Chondrocyte (in vitro differentiated cells): ENCODE results near the gene SCLY. TPM values are rescaled to one million over a fixed set of nuclear protein-coding genes. Genes with fewer than 3 reads are reported as not detected.
A peak's percentile ranks its signal among the peaks of the same experiment; 100 is the strongest.

Source experiments
- DNase-seq: peaks from one replicate; pipeline ENCODE4 v3.0.0; 2021; ENCODE audit warnings: mixed read lengths, low spot score
- H3K27ac Mint-ChIP-seq: one replicate; pipeline ENCODE4 v1.8.0; 2021; ENCODE audit warnings: mild to moderate bottlenecking, moderate library complexity, mixed read lengths; ENCODE audit not compliant: unreplicated experiment
- H3K27me3 Mint-ChIP-seq: 2 replicates; pipeline ENCODE4 v1.8.0; 2021; ENCODE audit warnings: low read depth, mixed read lengths
- H3K36me3 Mint-ChIP-seq: 2 replicates; pipeline ENCODE4 v1.8.0; 2021; ENCODE audit warnings: low read depth, mixed read lengths
- H3K4me1 Mint-ChIP-seq: 2 replicates; pipeline ENCODE4 v1.8.0; 2021; ENCODE audit warnings: low read depth, mild to moderate bottlenecking, mixed read lengths
- H3K4me3 Mint-ChIP-seq: one replicate; pipeline ENCODE4 v1.8.0; 2021; ENCODE audit warnings: mild to moderate bottlenecking, moderate library complexity, mixed read lengths; ENCODE audit not compliant: unreplicated experiment
- H3K9me3 Mint-ChIP-seq: 2 replicates; pipeline ENCODE4 v1.8.0; 2021; ENCODE audit warnings: low read depth, mixed read lengths
- long read RNA-seq: library from polyadenylated mRNA; stranded (forward); transcript quantifications from one replicate; pipeline ENCODE4 v2.0.0, GENCODE V29; 2021
- total RNA-seq: library from RNA; stranded (reverse); gene quantifications from 3 replicates; pipeline ENCODE4 v1.2.1, GENCODE V29; 2021
- TF ChIP-seq, protein P1 (sequence below): fragments of 200-600 bp; sonication (generic); IDR thresholded peaks from 2 replicates; pipeline ENCODE4 v1.5.0; 2021; ENCODE audit warnings: antibody characterized with exemption, mild to moderate bottlenecking, moderate library complexity

The SCLY gene, protein sequence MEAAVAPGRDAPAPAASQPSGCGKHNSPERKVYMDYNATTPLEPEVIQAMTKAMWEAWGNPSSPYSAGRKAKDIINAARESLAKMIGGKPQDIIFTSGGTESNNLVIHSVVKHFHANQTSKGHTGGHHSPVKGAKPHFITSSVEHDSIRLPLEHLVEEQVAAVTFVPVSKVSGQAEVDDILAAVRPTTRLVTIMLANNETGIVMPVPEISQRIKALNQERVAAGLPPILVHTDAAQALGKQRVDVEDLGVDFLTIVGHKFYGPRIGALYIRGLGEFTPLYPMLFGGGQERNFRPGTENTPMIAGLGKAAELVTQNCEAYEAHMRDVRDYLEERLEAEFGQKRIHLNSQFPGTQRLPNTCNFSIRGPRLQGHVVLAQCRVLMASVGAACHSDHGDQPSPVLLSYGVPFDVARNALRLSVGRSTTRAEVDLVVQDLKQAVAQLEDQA
- 11.5 to 23.4 TPM (median 12.7 TPM) in 3 replicates for total RNA-seq
- long read RNA-seq, transcript SCLY-201 (12 exons, 2,562 nt) = major isoform, 21 of 34 reads
- long read RNA-seq, partial matches to known transcripts = 4 of 34 reads
- long read RNA-seq, other reads (novel, unspliced or antisense) = 6 of 34 reads

DNA sequence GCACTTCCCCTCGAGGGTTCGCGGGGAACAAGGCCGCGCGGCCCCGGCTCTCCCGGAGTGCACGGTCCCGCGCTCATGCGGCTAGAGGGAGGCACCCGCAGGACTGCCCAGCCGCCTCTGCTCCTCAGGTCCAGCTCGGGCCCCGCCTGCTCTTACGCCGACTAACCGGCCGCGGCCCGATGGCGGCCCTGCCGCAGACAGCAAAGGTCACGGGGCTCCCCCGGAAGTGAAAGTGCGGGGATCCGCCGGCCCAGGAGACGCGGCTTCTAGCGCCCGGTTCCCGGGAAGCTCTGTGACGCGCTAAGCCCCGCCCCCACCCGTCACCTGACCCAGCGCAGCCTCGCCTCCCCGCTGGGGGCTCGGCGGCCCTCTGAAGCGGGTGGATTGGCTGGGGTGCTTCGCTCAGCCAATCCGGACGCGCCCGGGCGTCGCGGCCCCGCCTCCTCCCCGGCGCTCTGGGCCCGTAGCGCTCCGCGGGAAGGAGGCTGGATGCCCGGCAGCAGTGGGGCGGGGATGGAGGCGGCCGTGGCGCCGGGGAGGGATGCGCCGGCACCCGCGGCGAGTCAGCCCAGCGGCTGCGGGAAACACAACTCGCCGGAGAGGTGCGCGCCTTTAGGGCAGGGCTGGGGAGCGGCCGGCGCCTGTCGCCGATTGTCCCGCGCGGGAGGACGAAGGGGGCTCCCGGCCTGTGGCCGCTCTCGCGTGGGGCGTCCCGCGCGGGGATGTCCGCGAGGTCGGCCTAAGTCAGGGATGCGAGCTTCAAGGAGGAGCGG, at the start of gene SCLY:
Gene SCLY (plus strand): TSS at position 460 of the 773 bp plus-strand sequence. CDS start 54 bp downstream, at position 514.
- H3K27me3 Mint-ChIP-seq = no peaks in the 10 kb centered on the region
- H3K9me3 Mint-ChIP-seq = no peaks in the 10 kb centered on the region
- H3K4me3 Mint-ChIP-seq = peak within 1 kb of the TSS; percentile 89
- TF ChIP-seq, protein P1, sequence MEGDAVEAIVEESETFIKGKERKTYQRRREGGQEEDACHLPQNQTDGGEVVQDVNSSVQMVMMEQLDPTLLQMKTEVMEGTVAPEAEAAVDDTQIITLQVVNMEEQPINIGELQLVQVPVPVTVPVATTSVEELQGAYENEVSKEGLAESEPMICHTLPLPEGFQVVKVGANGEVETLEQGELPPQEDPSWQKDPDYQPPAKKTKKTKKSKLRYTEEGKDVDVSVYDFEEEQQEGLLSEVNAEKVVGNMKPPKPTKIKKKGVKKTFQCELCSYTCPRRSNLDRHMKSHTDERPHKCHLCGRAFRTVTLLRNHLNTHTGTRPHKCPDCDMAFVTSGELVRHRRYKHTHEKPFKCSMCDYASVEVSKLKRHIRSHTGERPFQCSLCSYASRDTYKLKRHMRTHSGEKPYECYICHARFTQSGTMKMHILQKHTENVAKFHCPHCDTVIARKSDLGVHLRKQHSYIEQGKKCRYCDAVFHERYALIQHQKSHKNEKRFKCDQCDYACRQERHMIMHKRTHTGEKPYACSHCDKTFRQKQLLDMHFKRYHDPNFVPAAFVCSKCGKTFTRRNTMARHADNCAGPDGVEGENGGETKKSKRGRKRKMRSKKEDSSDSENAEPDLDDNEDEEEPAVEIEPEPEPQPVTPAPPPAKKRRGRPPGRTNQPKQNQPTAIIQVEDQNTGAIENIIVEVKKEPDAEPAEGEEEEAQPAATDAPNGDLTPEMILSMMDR = no peak
- H3K27ac Mint-ChIP-seq = peak within 1 kb of the TSS; percentile 91
- peak; percentile 97 for DNase-seq
- peaks cover 9% of the 10 kb centered on the region for H3K36me3 Mint-ChIP-seq
- peaks cover 18% of the 10 kb centered on the region for H3K4me1 Mint-ChIP-seq

DNA sequence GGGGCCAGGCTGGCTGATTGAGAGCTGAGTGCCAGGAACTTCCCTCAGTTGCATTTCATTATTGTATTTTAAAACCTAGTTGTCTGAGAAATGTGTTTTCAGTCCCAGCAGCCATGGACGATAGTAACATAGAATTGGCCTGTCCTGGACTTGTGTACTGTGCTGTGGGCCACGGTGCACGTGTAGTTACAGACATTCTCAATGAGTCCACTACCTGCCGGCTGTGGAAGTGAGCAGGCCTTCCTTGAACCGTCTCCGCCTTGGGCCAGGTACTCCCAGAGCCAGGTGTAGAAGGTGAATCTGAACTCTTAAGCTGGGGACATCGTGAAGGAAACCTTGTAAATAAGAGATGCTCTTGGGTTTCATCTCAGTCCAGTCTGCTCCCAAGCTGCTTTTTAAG, 47.0 kb upstream of the SCLY start:
- H3K4me1 Mint-ChIP-seq = peaks cover 10% of the 10 kb centered on the region
- H3K4me3 Mint-ChIP-seq = no peak overlapping the region
- no peaks in the 10 kb centered on the region for H3K9me3 Mint-ChIP-seq
- H3K27ac Mint-ChIP-seq = no peak overlapping the region
- peaks cover 9% of the 10 kb centered on the region for H3K36me3 Mint-ChIP-seq
- no peak for DNase-seq
- TF ChIP-seq, protein P1 = no peak
- no peaks in the 10 kb centered on the region for H3K27me3 Mint-ChIP-seq

DNA sequence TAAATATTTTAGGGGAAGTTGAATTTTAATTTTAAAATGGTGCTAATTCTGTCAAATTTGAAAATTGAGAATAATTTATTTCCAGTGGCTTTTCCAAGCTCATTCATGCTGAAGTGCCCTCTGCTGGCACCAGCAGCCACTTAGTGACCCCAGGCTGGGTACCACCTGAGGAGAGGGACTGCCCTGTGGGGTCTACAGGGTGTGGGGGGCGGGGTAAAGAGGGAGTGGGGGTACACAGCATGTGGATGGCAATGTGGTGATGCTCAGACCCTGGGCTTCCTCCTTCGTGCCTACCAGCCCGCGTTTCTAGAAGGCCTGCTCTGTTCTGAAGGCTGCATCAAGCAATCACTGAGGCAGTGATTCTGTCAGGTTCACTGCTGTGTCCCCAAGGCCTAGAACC, 45.1 kb upstream of the SCLY start:
- Mint-ChIP-seq H3K27me3 (no peaks in the 10 kb centered on the region), H3K36me3 (peaks cover 17% of the 10 kb centered on the region), H3K9me3 (no peaks in the 10 kb centered on the region), H3K4me3 (no peak overlapping the region), H3K27ac (no peak overlapping the region), H3K4me1 (peaks cover 14% of the 10 kb centered on the region)
- DNase-seq = no peak
- TF ChIP-seq, protein P1 = peak; percentile 62

DNA sequence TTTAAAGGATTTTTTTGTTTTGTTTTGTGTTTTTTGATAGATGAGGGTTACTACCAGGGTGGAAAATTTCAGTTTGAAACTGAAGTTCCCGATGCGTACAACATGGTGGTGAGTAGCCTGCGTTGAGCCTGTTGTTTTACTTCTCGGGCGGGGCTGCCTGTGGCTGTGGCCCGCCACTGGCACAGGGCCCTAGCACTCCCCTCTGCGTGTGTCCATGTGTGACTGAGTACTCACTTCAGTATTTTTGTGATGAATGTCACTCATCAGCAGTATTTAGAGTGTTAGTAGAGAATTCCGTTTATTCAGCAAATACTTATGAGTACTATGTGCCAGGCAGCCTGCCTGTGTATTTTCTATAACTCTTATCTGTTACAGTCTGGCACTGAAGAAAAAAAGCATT, 44.3 kb upstream of the SCLY start:
- DNase-seq = no peak
- TF ChIP-seq, protein P1 = no peak
- Mint-ChIP-seq H3K4me1 (peaks cover 14% of the 10 kb centered on the region), H3K9me3 (no peaks in the 10 kb centered on the region), H3K4me3 (no peak overlapping the region), H3K27me3 (no peaks in the 10 kb centered on the region), H3K27ac (no peak overlapping the region), H3K36me3 (peaks cover 22% of the 10 kb centered on the region)

DNA sequence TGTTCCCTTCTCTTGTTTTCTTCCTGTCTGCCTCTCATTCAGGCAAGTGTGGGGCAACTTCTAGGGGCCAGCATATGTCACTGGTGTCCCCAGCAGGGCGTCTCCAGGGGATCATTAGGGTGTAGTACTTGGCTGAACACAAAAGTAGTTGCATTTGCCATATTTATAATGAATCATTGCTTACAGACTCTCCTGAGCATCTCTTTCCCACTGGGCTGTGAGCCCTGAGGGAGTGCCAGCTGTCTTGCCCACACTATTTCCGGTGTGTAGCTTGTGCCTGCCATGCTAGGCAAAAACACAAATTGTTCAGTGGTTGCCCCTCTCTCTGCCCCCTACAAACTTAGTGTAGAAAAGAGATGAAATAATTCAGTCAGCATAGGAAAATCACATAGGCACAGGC, 40.8 kb upstream of the SCLY start:
- H3K4me1 Mint-ChIP-seq = peaks cover 14% of the 10 kb centered on the region
- H3K36me3 Mint-ChIP-seq = peaks cover 20% of the 10 kb centered on the region
- H3K9me3 Mint-ChIP-seq = no peaks in the 10 kb centered on the region

More for the DNA sequence above, 40.8 kb upstream of the SCLY start:
- no peak for DNase-seq
- TF ChIP-seq, protein P1 = no peak
- H3K4me3 Mint-ChIP-seq = no peak overlapping the region
- H3K27me3 Mint-ChIP-seq = no peaks in the 10 kb centered on the region
- no peak overlapping the region for H3K27ac Mint-ChIP-seq
